Suppressor macrophage treated with lipopolysaccharide for 1 hour (primary cell): ENCODE measurements around the gene PTPRR.

Source experiments
- DNase-seq, 3 donors: peaks; one replicate each; pipeline ENCODE4 v3.0.0-alpha.2; 2020 to 2022

PTPRR gene

DNA sequence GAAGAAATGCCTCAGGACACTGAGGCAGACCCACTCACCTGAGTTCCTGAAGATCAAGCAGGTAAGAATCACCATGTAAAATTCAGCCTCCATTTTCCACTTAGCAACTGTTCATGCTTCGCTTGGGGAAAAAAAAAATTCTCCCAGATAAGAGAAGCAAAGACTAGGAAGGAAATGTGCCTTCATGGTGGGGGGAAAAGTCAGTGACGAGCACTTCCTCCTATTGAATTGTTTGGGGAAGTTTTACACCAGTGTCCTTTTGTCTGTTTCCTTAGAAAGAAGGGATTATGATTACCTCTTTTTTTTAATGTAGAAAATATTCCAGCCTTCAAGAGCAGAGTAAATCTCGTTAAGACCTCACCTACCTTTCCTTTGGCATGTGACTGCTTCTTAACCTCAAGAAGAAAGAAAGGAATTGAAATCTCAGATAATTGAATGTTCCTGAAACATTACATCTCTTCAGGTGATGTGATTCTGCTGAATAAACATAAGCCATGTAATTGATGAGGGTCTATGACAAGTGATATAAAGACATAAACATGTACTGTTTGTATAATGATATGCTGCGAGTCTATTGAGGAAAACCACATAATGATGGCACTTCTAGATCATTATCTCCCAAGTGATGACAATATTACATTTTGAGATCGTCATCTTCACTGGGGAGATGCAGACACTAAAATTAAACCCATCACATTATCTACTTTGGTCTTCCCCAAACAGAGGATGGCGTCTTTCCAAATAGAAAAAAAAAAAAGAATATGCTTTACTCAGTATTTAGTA is 283.0 kb downstream of the PTPRR start, which contains the start of gene PTPRB:
Gene PTPRB, minus strand, starts transcription at position 127 of the 783 bp plus-strand sequence. Its CDS starts 34 bp downstream, at position 93.
- peak in 1 of 3 donors; percentile 17 for DNase-seq

DNA sequence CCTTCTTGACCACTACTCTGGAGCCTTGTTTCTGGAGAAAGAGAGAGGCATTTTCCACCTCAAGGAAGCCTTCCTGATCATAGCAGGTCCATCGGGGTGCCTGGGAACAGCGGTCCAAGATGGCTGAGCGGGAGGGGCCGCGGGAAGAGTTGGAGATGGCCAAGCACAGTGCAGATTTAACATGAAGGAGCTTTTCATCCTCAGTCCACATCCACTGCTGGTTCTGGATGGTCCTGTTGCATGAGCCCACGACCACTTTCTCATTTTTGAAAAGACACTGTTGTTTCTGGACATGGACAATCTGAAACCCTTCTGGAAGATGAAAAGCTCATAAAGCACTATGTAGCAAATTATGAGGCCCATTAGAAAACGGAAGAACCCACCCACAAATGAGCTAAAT is 284.8 kb downstream of the PTPRR start:
- DNase-seq: no peak

DNA sequence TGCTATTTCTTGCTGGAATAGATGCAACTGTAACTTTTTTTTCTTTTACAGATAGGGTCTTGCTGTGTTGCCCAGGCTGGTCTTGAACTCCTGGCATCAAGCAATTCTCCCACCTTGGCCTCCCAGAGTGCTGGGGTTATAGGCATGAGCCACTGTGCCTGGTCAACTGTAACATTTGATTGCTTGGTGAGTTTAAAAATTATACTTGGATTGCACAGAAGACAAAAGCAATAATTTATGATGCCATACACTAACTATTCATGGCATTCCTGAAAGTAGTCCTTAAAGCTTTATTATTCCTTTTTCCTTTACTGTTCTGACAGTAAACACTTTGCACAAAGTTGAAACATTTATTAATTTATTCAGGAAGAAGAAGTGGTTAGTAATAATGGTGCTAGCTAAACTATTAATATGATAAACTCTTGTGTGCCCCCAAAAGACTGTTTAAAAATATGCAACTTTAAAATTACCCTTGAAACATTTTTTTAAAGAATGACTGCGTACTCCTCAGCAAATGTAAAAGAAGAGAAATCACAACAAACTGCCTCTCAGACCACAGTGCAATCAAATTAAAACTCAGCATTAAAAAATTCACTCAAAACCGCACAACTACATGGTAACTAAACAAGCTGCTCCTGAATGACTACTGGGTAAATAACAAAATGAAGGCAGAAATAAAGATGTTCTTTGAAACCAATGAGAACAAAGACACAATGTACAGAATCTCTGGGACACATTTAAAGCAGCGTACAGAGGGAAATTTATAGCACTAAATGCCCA is 291.6 kb downstream of the PTPRR start:
- DNase-seq: no peak

DNA sequence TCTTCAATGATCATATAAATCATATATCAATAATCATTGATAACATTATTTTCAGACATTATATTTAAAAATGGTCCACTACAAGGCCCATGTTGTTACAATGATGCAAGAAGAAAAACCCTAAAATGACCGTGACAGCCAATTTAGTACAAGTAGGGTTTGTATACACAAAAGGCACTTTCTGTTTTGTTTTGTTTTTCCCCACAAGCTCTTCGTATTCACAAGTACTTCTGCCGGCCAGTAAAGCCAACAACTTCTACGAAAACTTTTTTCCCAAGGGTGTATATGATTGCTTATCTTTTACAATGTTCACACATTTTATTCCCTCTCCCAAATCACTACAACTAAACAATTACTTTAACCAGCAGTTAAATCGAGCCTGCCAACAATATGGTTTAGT is 292.9 kb downstream of the PTPRR start:
- no peak for DNase-seq

DNA sequence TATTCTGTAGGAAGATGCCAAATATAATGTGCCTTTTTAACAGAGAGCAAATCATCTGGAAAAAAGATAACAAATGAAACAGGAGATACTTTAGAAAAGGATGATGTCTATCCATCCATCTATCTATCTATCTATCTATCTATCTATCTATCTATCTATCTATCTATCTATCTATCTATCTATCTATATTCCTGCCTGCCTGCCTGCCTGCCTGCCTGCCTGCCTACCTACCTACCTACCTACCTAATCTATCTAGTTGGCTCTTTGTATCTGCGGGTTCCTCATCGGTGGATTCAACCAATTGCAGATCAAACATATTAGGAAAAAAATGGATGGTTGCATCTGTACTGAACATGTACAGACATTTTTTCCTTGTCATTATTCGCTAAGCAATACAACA is 294.4 kb downstream of the PTPRR start:
- no peak for DNase-seq

DNA sequence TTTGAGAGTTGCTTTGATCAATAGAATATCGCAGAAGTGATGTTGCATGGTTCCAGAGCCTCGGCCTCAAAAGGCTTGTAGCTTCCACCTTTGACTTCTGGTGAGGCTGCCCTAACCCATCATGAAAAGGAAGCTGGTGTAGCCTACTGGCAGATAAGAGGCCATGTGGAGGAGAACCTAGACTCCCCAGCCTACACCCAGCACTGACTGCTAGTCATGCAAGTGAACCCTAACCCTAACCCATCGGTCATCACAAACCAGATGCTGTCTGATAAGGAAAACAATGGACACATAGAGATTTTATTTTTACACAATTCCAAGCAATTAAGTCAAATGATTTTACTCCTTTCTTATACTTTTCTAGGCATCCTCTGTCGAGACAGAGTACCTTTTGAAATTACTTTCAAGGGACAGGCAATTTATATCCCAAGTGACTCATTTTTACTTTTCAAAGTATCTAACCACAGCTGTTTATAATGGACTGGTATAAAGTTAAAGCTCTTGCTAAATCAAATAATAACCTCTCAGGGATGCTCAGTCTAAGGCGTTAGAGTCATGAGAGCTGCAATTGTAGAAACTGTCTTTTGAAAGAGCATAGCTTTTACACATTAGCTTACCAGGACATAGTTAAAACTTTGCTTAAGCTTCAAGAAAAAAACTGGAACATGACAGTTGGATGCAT is 300.9 kb downstream of the PTPRR start:
- no peak for DNase-seq

DNA sequence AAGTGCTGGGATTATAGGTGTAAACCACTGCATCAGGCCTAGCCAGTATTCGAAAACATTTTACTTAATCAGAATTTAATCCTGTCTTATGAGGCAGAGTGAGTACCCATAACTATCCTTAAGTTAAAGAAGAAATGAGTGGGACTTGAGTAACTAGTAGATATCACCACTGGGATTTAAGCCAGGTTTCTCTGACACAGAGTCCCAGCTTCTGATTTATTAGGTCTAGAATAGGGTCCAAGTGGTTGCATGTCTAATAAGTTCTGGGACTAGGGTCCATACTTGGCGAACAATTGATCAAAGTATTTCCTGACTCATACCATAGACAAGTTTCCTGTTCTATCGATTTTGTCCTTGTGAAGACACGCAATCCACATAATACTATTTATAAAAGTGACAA is 302.2 kb downstream of the PTPRR start:
- no peak for DNase-seq

DNA sequence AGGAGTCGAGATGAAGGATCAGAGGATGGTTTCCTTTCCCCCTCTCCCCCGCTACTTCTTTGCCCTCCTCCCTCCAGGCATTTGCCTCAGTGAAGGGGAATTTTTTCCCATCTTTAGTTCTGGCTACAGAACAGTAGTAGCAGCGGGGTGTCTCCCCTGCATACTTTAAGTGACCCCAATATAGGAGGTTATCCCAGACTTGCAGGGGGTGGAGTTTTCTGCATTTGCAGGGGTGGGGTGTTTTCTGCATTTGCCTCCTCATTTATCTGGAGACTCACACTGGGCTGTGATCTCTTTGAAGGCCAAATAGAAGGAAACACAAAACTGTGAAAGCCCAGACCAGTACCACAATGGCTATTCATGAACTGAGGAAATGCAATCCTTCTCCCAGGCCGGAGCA is 303.1 kb downstream of the PTPRR start:
- no peak for DNase-seq

DNA sequence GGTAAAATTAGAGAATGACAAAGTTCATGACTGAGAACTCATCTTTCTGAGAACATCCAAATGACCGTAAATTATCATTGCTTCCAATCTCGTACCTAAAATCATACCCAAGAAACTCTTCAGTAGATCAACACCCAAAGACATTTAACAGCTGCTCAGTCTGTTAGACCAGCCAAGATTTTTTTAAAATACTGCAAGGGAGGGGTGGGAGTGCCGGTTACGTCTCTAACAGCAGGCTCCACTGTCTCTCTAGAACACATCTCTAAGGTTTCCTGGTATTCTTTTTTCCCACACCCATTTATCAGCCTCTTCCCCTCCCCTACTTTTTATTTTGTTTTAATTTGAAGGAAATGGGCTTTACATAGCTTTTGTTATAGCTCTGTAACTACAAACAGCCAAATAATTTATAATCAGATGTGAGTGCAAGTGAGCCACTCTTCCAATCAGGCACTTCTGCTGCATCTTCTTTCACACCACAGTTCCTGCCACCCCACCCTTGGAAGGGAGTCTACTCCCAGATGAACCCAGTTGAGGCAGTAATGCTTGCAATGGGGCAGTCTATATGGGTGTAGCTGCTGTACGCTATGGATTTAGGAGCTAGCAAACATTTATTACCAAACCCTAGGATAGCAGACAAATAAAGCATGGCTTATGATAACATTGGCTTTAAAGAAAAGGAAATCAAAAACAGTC is 305.2 kb downstream of the PTPRR start:
- no peak for DNase-seq

DNA sequence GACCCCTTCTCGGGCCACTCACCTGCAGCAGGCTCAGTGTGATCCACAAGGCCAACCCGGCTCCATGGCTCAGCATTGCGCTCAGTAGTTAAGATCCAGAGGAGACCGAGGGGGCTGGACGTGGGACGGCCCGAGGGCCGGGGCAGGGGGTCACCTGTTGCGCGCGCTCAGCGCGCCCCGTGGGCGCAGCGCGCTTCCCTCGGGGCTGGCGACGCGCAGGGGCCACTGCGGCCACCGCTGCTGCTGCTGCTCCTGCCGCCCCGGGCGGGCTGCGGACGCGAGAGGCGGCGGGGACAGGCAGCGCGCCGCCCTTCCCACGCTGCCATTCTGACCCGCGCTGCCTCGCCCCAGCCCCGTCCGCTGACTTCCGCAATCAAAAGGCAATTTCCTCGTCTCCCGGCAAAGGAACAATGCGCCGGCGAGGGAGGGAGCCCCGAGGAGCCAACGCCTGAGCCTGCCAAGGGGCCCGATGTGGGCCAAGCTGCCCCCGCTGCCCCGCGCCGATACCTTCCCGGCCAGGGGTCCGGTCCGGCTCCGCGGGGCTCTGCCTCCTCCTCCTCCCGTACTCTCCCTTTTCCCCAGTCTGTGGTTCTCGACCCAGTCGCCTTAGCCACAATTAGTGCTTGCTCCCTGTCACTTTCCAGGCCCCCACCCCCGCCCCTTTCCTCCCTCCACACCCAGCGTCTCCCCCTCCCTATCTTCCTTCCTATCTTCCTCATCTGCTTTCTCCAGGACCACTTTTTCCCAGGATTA is 310.6 kb downstream of the PTPRR start:
- peak; percentile 50 to 79 (median 67) for DNase-seq

DNA sequence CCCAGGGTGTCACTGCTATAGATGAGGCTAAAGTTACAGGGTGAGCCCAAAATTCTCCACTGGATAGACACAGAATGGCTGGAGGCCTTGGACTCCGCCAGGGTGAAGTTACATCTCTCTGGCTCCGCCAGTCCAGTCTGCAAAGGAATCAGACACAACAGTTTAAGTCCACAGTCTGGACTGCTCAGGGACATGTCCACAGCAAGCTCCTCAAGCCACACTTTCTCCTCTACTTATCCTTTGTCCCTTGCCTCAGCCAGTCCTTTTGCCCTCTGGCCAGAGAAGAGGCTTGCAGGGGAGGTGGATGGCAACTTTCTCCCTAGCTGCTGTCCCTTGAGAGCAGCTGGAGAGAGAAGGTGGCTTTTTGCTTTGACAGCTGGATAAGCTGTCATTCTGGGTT is 311.3 kb downstream of the PTPRR start:
- no peak for DNase-seq

DNA sequence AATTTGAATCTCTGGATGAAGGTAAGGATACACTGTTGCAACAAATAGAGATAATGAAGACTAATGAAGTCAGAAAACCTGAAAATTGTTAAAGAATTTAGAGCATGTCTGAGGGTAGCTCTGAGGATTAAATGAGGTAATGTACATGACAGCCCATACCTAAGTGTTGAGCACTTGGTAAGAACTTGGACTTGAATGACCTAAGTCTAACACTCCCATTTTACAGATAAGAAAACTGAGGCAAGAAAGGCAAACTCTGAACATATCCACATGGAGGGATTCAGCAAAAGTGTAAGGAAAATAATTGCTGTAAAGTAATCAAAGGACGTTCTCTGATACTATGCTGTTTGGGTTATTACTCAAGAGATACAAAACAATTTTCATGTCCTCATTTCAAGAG is 312.4 kb downstream of the PTPRR start:
- DNase-seq: no peak

DNA sequence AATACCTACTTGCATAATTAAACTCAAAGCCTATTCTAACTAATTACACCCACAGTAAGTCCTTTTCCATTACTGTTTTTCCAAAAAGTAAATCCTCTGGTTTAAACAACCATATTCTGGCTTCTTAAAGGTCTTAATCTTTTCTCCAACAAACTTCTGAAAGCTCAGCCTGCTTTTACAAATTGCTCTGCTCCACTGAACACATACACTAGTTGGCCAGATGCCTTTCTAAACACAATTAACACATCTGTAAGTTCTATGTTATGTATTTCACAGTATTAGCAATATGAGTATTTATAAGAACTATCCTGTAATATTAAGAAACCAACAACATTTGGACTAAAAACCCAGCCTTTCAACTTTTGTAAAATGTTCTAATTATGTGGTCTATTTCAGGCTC is 313.4 kb downstream of the PTPRR start:
- DNase-seq: no peak

DNA sequence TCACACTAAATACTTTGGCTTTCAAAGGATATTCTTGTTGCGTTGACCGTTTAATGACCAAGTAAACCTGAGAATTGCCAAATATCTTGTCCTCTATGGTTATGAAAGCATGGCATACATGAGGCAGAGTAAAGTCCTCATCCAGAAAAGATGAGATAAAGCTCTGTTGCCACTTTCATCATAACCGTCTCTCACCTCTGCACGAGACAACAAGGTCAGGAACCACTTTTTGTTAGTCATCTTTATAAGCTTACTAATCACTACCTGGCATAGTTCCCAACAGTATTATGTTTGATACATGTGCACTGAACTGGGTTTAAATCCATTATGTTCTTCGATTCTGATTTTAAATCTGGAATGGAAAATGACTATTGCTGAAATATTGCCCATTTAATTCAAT is 314.6 kb downstream of the PTPRR start:
- DNase-seq: no peak

DNA sequence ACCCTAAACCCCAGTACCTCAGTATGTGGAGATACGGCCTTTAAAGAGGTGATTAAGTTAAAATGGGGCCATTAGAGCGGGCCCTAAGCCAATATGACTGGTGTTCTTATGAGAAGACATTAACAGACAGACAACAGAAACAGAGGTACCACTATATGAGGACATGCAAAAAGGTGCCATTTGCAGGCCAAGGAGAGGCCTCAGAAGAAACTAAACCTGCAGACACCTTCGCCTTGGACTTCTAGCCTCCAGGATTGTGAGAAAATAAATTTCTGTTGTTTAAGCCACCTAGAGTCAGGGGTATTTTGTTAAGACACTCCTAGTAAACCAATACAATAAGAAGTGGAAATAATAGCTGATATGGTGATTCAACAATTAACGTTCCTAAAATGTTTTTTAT is 315.9 kb downstream of the PTPRR start:
- no peak for DNase-seq

DNA sequence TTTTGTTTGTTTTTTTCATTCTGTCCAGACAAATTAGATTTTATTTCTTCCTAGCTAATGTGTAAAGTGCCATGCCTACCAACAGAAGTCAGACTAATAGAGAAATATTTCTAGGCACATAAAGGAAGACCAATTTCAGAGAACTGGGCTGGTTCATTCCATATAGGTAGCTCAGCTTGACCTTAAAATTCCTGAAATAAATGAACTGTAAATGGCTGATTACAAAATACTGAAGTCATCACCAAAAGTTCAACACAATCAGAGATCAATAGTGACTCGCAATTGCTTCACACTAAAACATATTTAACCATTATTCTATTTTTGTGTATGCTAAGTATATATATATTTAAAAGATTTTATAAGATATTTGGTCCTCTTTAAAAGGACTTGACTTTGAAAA is 317.5 kb downstream of the PTPRR start:
- no peak for DNase-seq

DNA sequence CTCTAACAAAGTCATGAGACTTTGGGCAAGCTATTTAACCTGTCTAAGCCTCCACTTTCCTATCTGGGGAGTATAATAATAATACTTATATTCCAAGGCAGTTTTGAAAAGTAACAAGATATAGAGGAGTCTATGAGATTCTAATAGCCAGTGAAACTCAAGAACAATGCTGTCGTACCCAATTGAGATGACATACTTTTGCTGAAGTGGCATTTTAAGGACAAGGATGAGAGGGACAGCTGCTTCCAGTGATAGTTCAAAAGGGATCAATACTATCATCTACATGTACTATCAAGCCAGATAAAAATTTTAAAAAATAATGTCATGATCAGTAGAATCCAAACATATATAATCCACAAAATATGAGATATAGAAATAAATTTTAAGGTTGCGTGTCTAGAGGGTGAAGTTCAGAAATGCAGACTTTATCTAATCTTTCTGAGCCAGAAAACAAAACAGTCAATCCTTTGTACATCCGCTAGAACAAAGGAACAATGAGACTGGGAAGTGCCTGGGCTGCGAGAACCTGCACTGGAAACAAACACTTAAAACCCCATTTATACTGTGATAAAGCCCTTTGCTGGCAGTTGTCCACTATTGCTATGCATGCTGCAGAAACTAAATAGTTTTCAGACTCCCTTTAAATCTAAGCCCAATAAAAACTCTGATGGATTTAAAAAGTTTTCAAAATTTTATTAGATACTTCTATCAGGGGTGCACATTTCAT is 321.9 kb downstream of the PTPRR start:
- no peak for DNase-seq

DNA sequence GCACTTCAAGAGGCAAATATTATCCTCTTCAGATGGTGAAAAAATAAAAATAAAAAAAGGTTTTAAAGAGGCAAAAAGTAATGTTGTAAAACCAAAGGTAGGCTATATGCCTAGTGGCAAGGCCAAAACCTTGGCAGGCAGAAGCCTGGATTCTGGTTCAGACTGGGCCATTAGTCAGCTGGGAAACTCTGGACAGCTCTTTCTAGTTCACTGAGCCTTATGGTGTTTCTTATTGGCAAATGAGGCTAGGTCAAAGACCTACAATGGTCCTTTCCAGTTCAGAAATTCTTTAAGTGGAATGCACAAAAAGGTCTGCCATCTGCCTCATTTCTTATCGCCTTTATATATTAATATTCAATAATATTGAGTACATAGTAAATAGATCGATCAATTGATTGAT is 327.9 kb downstream of the PTPRR start:
- no peak for DNase-seq

DNA sequence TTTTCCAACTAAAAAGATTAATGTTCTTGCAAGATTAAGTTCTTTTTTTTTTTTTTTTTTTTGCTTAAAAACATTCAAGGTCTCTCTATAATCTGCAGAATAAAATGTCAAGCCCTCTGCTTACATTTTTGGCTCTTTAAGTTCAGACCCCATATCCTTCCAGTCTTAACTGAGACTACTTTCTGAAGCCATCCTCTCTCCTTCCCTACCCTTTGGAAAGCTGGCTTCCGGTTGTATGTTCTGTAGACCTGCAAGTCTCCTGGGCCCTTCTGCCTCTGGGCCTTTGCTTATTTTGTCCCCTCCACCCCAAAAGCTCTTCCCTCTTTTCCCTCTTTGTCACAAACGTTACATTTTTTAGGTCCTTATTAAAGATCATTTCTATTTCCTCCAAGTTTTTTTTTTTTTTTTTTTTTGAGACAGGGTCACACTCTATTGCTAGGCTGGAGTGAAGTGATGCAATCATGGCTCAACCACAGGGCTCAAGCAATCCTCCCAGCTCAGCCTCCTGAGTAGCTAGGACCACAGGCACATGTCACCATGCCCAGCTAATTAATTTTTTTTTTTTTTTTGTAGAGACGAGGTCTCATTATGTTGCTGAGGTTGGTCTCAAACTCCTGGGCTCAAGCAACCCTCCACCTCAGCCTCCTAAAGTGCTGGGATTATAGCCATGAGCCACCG is 329.9 kb downstream of the PTPRR start:
- no peak for DNase-seq

DNA sequence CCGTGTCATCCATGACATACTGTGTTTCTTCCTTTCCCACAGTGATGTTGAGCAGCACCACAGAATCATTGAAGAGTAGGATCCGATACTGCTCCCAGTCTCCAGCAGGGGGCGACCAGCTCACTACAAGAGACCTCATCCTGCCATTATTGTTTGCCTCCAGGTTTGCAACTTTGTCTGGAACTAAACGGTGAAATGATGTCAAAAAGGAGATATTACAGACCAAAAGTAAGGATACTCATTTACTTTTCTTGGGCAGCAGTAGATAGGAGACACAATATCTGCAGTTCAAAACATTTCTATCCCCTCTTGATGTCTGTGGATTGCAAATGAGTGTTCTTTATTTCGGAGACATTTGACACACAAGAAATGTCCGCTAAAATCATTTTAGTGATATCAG is 330.5 kb downstream of the PTPRR start:
- DNase-seq: peak; percentile 53 to 84 (median 73)
